ENCODE results near the gene SURF4. TPM values are rescaled to one million over a fixed set of nuclear protein-coding genes. Genes with fewer than 3 reads are reported as not detected.

SURF4 gene
- total and polyA plus RNA-seq, 2 of the 13 experiments (the other 11 are each of a cell fraction or from before 2014, with no cell fraction given) = 220 to 265 TPM

DNA sequence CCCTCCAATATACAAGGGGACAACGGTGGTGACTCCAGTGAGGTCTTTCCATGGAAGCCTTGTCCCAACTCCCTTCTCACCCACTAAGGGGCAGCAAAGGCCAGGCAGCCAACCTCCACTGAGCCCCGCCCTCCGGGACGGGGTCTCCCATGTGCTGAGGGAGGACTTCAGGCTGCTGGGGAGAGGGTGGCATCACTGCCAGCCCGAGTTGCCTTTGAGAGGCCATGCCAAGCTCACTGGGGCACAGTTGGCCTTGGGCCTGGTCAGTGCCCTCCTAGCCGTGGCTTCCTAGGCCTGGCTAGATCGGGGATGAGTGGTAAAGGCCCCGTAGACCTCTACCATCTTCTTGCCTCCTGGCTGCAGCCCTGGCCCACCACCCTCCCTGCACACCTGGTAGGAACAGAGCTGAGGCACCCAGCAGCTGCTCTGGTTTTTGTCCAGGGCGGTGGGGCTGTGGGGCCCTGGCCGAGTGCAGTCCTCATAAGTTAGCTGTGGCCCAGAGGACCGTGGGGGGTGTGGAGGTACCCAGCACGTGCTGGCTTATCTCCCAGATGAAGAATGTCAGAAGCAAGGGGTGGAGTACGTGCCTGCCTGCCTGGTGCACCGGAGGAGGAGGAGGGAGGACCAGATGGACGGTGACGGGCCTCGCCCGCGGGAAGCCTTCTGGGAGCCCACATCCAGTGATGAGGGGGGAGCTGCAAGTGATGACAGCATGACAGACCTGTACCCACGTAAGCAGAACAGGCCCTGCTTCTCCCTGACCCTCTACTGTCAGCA lies 16.3 kb downstream of the SURF4 start (continued):
- TF ChIP-seq FUBP1 (CRISPR knock-in tag; IDR thresholded peaks at IDR 0.05; ENCODE audit: borderline replicate concordance) = no peak
- no peak for TF ChIP-seq MED13 (CRISPR knock-in tag; IDR thresholded peaks at IDR 0.05)
- TF ChIP-seq, protein P1, sequence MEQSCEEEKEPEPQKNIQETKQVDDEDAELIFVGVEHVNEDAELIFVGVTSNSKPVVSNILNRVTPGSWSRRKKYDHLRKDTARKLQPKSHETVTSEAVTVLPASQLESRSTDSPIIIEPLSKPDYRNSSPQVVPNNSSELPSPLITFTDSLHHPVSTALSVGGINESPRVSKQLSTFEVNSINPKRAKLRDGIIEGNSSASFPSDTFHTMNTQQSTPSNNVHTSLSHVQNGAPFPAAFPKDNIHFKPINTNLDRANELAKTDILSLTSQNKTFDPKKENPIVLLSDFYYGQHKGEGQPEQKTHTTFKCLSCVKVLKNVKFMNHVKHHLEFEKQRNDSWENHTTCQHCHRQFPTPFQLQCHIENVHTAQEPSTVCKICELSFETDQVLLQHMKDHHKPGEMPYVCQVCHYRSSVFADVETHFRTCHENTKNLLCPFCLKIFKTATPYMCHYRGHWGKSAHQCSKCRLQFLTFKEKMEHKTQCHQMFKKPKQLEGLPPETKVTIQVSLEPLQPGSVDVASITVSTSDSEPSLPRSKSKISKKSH (CRISPR knock-in tag; IDR thresholded peaks at IDR 0.05; ENCODE audit: borderline replicate concordance) = no peak
- TF ChIP-seq MAZ (IDR thresholded peaks at IDR 0.05; ENCODE audit: borderline replicate concordance, low read depth, low read length) = no peak
- TF ChIP-seq MAZ (CRISPR knock-in tag; IDR thresholded peaks at IDR 0.05; ENCODE audit: low read depth) = 0 out of 2 replicates have a peak, but pooled peaks have one; percentile 40
- no peak for TF ChIP-seq MIER2 (CRISPR knock-in tag; IDR thresholded peaks at IDR 0.05)
- no peak for TF ChIP-seq ZNF512 (CRISPR knock-in tag; IDR thresholded peaks at IDR 0.05)
- TF ChIP-seq ZNF883 (CRISPR knock-in tag; IDR thresholded peaks at IDR 0.05; ENCODE audit: not compliant biosample characterization) = peak; percentile 23
- TF ChIP-seq TRIM24 (CRISPR knock-in tag; IDR thresholded peaks at IDR 0.05) = no peak
- TF ChIP-seq KDM5B (CRISPR knock-in tag; IDR thresholded peaks at IDR 0.05; ENCODE audit: borderline replicate concordance) = no peak
- TF ChIP-seq, protein P2, sequence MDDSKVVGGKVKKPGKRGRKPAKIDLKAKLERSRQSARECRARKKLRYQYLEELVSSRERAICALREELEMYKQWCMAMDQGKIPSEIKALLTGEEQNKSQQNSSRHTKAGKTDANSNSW (CRISPR knock-in tag; IDR thresholded peaks at IDR 0.05; ENCODE audit: borderline replicate concordance) = no peak
- no peak for TF ChIP-seq IRX3 (CRISPR knock-in tag; IDR thresholded peaks at IDR 0.05; ENCODE audit: borderline replicate concordance, low read depth)
- TF ChIP-seq NFAT5 (CRISPR knock-in tag; IDR thresholded peaks at IDR 0.05) = no peak
- no peak for TF ChIP-seq ZNF282 (IDR thresholded peaks at IDR 0.05; ENCODE audit: partially characterized antibody)
- no peak for TF ChIP-seq MZF1 (CRISPR knock-in tag; IDR thresholded peaks at IDR 0.05; ENCODE audit: borderline replicate concordance)
- TF ChIP-seq ZBTB14 (CRISPR knock-in tag; IDR thresholded peaks at IDR 0.05) = no peak
